Suprapubic skin (tissue), 4 donors: ENCODE results near the gene HRH2.

Source experiments
- CTCF ChIP-seq, 2 donors: fragments of 200-600 bp in 1 of 2; fragments of 450-650 bp in 1 of 2; sonication (generic) in 1 of 2; IDR thresholded peaks; one replicate each; pipeline ENCODE4 v1.5.1; 2016 to 2019; ENCODE audit warnings: antibody characterized with exemption in 2 of 2, mild to moderate bottlenecking in 1 of 2, moderate library complexity in 1 of 2
- EP300 ChIP-seq: sonication (generic); formaldehyde crosslinking; IDR thresholded peaks from one replicate; pipeline ENCODE4 v1.6.1; 2017; ENCODE audit warnings: antibody characterized with exemption
- POLR2AphosphoS5 ChIP-seq, 3 donors: sonication (generic); formaldehyde crosslinking; IDR thresholded peaks; one replicate each; pipeline ENCODE4 v1.6.1; 2017; ENCODE audit warnings: antibody characterized with exemption in 3 of 3

DNA sequence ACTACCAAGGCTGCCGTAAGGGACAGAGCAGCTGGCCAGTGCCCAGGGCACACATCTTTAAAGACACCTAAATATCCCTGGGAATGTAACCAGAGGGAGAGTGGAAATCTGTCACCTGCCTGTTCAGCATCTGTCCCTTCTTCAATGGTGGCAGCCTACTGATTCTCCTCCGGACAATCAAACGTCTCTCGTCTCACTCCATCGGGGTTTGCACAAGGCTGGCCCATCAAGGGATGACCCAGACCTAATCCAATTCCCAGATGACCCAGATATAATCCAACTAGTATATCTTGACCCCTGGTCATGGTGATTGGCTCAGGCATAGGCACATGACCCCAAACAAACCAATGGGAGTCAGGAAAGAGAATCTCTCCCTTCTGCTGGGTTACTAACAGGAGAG, 93.5 kb downstream of the HRH2 start:
- TF ChIP-seq CTCF (IDR thresholded peaks at IDR 0.05) (no peak), POLR2AphosphoS5 (IDR thresholded peaks at IDR 0.05) (no peak), EP300 (no peak)
